Measurements from ENCODE around the gene ANGPTL2.
"Not testable (repeated sequence)": the region's sequence is repeated elsewhere in the genome, so short reads cannot be mapped to it uniquely, and the experiment has no call there.

The ANGPTL2 gene

DNA sequence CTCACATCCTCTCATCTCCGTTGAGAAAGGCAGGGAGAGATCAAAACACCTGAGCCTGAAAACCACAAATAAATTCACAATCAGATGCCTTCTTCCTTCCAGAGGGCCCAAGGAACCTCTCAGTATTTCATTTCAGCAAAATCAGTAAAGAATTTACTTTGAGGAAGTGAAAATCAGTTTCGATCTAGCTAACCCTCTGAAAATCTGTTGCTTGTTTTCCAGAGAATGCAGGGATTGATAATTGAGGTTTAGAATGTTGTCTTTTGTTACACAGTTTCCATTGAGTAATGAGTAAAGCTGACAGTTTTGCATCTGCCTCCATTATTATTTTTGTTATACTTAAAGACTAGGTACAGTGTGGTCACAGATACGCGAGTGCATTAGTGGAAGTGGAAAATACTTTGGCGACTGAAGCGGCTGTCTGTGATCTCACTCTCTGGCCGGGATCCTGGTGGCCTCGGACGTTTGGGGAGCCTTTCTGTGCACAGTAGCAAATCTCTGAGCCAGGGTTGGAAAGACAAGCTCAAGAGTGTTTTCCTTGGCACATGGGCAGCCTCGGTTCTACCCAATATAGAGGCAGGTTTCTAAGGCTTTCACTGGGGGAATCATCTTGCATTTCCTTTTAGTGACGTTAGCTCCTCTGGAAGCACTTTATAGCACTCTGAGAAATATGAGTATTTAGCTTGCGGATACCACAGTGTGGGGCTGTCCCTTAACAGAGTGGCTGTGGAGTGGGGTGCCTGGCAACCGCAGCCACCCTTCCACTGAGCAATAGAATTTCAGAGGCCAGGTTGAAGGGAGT, 32.2 kb upstream of the ANGPTL2 start:
- FAIRE-seq (no peak), DNase-seq (ENCODE audit: low spot score) (no peak)

DNA sequence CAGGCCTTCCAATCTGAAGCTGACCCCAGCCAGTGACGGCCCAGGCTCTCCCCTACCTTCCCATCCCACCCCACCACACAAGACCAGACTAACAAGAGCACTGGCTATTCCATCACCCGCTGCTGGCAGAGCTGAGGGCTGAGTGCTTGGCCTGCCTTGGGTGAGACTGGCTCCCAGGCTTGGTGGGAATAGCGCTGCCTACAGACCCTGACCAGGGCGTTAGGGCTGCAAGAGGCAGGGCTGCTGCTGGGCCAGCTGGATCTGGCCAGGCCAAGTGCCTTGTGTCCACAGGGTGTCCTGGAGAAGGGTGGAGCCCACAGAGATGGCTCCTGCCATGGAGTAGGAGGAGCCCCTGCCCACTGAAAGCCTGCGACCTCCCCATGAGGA, 31.6 kb upstream of the ANGPTL2 start:
- FAIRE-seq (no peak), DNase-seq (ENCODE audit: low spot score) (no peak)

DNA sequence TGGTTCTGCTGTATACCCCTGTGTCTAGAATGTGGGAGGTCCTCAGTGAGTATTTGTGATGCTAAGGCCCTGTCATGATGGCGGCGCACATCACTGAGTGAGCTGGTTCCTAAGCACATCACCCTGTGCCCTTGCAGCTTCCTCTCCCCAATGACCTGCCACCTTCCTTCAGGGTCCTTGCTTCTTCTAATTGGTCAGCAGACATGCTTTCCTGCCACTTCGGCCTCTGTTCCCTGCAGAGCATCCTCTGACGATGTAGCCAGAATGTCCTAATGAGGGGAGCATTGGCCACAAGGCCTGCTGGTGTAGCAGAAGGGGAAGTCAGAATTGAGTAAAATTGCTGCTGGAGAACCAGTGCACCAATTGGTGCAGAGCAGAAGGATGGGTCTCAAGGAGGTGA, 31.1 kb upstream of the ANGPTL2 start:
- DNase-seq (ENCODE audit: low spot score) (no peak), FAIRE-seq (no peak)

DNA sequence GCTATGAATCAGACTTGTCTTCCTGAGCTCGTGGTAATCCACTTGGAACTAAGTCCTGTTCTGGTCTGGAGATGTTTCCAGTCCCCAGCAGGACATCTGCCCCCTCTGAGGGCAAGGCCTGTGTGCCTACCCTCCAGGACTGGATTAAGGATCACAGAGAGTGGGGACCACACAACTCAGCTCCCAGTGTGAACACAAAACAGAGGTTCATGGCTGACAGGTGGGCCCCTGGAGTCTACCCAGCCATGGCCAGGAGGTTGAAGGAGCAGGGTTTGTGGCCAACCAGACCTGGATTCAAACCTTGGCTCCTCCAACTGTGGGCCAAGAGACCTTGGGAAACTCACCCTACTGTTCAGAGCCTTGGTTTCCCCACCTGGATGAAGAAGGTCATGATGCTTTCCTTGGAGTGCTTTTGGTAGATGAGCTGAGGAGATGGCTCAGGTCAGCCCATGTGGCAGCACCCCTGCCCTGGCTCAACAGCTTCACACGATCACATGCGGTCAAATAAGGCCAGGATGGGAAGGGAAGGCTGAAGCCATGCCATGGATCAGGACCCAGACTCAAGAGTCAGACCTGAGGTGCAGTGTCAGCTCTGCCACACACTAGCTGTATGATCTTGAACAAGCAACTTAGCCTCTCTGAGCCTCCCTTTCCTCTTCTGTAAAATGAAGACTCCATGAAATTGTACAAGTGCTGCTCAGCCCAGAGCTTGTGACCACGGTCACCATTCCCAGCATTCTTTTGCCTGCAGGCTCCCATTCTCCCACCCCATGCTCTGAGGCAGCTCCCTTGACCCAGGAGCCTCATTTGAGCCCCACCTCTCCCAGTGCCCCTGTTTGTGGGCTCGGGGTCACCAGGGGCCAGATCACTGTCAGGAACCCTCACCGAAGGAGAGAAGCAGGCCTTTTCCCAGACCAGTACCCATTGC, 27.3 kb upstream of the ANGPTL2 start:
- DNase-seq (ENCODE audit: low spot score), result no peak

DNA sequence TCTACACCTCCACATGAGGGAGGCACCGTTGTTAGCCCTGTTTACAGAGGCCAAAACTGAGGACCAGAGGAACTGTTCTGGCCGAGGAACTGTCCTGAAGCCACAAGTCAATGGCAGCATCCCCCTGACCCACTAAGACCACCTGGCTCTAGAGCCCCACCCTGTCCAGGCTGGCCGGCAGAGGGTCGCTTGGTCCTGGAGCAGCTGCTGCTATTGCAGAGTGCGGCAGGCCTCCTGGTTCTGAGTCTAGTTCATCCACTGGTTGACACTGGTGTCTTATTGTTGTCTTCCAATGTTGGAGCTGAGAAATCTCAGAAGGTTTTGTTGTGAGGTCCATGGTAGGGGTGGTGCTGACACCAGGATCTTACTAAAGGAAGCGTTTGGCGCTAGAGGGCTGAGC, 26.6 kb upstream of the ANGPTL2 start:
- DNase-seq (ENCODE audit: low spot score), result no peak
- no peak for FAIRE-seq

More for the DNA sequence above, 27.3 kb upstream of the ANGPTL2 start:
- no peak for FAIRE-seq

DNA sequence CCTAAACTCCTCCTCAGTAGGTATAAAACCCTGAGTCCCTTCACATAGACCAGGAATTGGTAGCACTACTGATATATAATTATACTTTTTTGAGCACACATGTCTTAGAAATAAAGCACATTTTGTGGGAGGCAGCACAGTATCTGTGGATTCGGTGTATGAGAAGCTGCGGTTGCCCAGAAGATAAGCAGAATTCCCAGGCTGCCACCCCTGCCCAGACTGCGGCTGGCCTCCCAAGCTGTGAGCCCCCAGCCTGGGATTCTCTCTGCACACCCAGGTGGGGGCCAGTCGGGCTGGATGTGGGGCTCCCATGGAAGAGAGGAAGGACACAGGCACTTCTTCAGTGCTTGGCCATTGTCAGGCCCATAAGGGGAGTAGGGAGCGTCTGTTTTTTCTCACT, 25.6 kb upstream of the ANGPTL2 start:
- DNase-seq (ENCODE audit: low spot score) (no peak), FAIRE-seq (no peak)

DNA sequence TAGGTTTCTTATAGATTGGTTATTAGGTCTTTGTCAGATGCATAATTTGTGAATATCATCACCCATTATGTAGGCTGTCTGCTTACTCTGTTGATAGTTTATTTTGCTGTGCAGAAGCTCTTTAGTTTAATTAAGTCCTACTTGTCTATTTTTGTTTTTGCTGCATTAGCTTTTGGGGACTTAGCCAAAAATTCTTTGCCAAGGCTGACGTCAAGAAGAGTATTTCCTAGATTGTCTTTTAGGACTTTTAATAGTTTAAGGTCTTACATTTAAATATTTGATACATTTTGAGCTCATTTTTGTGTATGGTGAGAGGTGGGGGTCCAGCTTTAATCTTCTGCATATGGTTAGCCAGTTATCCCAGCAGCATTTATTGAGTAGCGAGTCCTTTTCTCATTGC, 24.8 kb upstream of the ANGPTL2 start:
- FAIRE-seq, result no peak
- DNase-seq (ENCODE audit: low spot score), result no peak

DNA sequence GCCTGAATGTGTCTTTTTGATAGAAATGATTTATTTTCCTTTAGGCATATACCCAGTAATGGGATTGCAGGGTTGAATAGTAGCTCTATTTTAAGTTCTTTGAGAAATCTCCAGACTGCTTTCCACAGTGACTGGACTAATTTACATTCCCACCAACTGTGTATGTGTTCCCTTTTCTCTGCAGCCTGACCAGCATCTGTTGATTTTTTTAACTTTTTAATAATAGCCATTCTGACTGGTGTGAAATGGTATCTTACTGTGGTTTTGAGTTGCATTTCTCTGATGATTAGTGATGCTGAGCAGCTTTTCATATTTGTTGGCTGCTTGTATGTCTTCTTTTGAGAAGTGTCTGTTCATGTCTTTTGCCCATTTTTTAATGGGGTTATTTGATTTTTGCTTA, 24.4 kb upstream of the ANGPTL2 start:
- FAIRE-seq; DNase-seq (ENCODE audit: low spot score): not testable (repeated sequence)

DNA sequence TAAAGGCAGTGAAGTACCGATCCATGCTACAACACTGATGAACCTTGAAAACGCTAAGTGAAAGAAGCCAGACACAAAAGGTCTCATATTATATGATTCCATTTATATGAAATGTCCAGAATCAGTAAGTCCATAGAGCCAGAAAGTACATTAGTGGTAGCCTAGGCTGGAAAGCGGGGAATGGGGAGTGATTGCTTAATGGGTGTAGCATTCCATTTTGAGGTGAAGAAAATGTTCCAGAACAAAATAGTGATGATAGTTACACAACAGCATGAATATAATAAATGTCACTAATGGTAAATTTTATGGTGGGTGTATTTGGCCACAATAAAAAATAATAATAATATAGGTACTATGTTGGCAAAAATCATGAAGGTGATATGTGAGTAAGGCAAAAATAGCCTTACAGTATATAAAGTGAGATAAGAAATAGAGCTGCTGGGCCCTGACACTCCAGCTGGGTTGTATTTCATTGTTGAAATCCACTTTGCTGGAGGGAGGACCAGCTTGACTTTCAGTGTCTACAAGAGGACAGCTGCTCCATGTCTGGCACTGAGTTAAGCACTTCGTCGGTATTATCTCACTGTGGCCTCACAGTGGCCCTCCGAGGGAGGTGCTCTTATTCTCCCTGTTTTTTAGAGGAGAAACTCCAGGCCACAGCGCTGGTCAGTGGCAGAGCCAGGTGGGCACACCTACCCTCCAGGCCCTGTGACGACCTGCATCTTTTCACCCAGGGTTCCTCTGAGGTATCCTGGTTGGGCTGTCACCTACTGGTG, 22.4 kb upstream of the ANGPTL2 start:
- DNase-seq (ENCODE audit: low spot score) (no peak), FAIRE-seq (no peak)

DNA sequence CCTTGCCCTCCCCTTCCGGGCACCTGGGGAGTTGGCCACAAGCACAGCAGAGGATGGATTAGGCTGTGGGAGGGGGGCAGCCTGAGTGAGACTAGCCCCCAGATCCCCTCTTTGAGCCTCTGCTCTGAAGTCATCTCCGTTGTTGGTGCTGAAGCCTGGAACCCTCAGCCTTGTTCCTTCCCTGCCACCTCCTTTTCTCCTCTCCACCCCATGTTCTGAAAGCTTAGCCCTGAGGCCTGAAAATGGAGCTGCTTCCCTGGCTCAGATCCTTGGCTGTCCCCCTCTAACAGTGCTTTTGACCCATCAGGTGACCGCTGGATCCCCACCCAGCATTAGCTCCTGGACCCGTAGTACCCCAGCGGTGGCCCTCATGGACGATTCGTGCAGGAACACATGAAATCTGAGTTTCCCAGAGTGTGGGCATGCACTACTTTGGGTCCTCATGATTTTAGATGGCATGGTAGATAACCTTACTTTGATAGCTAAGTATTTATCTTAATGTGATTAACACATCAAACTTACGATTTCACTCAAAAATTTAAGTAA, 21.6 kb upstream of the ANGPTL2 start:
- FAIRE-seq (no peak), DNase-seq (ENCODE audit: low spot score) (no peak)

DNA sequence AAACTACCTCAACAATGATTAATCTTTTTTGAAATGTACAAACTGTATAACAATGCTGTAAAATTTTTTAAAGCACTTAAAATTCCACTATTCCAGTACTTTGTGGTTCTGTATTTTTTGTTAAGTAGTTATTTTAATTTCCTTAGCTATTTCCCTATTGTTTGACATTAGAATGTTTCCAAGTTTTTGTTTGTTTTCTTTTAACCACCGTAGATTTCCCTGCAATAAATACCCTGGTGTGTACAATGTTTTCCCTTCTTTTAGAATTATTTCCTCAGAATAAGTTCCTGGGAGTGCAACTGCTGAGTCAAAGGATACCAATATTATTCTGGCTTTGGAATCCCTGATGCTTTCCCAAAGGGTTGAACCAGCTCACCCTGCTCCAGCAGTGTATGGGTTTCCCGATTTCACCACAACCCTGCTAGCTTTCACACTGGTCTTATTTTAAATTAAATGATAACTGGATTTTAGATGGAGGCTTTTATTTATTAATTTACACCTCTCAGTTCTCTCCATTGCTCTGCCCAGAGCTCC, 20.6 kb upstream of the ANGPTL2 start:
- FAIRE-seq (no peak), DNase-seq (ENCODE audit: low spot score) (no peak)

DNA sequence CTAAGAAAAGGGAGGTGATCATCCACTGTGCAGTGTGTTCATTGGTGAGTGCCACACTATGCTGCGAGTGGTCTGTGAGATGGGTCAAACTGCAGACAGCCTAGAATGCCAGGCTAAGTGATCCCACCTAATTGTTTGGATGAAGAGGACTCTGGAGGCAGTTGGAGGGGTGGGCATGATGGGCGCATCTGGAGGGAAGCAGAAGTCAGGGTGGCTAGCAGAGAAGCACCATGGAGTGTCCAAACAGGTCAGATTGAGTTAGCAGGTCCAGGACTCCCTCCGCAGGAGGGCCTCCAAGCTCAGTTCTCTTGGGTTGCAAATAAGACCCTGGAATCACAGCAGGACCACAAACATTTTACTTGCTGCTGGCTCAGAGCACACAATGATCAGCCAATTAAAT, 19.9 kb upstream of the ANGPTL2 start:
- FAIRE-seq (no peak), DNase-seq (ENCODE audit: low spot score) (no peak)

DNA sequence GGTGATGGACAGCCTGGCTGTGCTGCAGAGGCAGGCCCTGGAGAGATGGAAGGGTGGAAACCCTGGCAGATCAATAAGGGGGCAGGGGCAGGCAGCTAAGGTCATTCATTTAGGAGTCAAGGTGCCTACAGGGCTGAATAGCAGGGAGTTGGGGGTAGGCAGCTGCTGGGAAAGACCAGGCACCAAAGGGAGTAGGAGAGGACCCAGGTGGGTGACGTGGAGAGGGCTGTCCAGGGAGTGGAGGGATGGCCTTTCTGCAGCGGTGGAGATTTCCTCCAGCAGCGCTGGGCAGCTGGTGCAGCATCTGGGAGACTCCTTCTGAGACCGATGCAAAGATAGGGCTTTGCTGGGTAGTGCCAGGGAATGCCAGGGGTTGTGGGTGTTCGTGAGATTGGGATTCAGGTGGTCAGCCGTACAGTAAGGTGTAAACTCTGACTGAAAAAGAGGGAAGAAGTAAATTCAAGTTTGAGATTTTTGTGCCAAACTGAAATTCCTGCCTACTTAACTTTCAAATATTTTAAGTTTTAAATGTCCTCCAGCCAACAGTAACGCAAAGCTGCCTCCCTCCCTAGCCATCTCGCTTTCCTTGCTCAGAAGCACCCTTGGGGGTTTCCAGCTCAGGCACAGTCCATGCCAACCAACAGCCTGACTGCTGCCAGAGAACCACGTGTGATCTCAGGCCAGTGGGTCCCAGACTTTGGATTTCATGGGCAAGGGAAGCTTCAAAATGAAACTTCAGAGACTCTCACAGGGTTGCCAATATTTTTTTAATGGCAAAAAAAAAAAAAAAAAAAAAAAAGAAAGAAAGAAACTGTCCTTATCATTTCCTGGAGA, 18.6 kb upstream of the ANGPTL2 start:
- DNase-seq (ENCODE audit: low spot score) (no peak), FAIRE-seq (no peak)

DNA sequence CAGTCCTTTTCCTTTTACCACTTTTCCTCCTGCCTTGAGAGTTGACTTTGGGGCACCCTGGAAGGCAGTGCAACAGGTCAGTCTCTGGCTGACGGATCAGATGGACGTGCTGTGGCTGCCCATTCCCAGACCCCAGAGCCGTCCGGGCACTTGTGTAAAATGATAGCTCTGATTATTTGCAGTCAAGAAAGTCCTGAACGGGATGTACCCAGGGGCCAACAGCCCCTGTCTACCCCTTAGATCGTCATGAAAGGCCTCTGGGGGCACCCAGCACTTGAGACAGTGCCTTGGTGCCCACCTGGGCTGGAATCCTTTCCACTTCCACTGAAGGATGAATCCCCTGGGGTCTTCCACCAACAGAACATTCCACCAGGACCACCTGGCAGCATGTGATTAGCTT, 17.7 kb upstream of the ANGPTL2 start:
- DNase-seq (ENCODE audit: low spot score) (no peak), FAIRE-seq (no peak)

DNA sequence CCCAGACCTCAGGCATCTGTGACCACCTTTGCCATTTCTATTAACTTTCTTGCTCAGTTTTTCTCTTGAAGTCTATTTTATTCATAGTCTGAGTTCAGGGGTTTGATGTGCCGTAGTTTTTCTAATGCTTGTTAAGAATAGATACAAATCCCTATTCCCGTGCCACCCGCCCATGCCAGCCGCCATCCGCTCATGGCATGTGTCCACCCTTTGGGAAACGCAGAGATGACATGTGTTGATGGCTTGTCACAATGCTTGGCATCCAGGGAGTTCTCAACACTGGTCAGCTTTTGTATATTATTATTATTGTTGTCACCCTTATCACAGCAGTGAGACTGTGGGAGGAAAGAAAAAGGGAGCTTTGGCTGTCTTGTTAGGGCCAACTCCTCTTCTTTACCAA, 17.3 kb upstream of the ANGPTL2 start:
- no peak for DNase-seq (ENCODE audit: low spot score)
- no peak for FAIRE-seq

DNA sequence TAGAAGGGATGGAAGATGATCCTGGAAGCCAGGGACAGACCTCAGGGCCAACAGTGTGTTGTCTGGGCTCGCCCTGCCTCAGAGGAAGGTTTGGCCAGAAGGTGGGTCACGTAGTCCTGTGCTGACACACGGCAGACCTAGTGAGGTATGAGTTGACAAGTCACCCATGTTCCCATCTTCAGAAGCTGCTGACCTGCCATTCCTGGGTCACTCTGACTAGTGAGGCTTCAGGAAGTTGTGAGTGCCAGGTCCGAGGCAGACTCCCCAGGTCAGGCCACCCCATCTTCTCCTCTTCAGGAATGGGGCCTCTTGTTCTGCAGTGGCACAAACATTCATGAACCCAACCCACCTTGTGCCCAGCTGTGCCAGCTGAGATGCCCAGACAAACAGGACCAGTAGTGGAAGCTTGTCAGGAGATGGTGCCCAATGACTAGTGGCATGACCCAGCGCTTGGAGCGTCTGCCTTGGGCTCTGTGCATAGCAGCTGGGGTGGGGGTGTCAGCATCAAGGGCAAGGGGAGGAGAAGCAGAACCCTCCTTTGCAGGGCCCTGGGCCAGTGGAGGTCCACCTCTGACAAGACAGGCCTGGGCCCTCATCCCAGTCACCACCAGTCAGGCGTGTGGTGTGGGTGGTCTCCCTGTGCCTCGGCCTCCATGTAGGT, 16.8 kb upstream of the ANGPTL2 start:
- no peak for DNase-seq (ENCODE audit: low spot score)
- no peak for FAIRE-seq

DNA sequence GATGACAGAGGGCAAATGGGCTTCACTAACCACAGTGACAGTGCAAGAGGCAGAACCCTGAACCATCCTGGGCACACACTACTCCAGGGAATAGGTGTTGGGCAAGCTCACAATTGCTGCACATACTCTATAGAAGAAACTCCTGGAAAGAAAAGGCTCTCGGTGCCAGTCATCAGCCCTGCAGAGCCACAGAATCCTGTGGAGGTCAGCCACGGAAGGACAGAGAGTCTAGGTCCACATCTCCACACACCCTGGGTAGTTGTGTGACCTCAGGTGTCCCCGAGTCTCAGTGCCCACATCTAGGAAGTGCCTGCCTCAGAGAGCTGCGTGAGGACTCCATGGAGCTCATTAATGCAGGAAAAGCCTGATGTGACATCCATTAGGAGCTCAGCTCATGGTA, 16.0 kb upstream of the ANGPTL2 start:
- DNase-seq (ENCODE audit: low spot score) (no peak), FAIRE-seq (no peak)

DNA sequence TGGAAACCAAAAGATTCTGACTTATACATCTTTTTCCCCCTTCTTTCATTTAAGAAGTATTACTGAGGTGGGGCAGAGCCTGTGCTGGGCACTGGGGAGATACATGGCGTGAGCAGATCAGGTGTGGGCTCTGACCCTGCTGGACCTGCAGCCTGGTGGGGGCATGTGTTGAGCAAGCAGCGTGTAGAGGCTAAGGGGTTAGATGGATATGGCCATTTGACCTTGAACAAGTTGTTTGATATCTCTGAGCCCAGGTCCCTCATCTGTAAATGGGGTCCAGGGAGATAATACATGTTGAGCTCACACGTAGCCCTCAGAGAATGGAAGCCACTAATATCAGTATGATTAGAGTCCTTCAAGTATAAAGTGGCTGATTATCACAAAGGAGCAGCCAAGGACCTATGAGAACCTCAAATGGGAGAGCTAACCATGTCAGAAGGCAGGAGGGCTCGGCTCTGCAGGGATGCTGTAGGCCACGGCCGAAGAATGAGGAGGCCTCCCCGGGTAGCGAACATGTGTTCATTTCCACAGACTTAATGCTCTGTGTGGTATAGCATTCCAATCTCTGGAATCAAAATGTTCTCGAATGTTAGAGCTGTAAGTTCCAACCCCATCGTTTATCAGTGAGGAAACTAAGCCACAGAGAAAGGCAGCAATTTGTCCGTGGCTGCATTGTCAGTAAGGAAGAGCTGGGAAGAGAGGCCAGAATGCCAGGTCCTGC, 15.4 kb upstream of the ANGPTL2 start:
- DNase-seq (ENCODE audit: low spot score), result no peak
- no peak for FAIRE-seq
